HG03460 (cell line): ENCODE data around the gene THBS2.
"Not testable (repeated sequence)": the region's sequence is repeated elsewhere in the genome, so short reads cannot be mapped to it uniquely, and the experiment has no call there.

Source experiments
- ATAC-seq: cut with Tn5 transposase; IDR thresholded peaks from one replicate; pipeline ENCODE4 v1.9.1; 2021; ENCODE audit not compliant: unreplicated experiment

THBS2 gene

DNA sequence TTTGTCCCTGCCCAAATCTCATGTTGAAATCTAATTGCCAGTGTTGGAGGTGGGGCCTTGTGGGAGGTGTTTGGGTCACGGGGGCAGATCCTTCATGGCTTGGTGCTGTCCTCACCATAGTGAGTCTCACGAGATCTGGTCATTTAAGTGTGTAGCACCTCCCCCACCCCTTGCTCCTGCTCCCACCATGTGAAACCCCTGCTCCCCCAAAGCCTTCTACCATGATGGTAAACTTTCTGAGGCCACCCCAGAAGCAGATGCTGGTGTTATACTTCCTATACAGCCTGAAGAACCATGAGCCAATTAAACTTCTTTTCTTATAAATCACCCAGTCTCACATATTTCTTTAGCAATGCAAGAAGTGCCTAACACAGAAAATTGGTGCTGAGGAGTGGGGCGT lies 19.9 kb upstream of the THBS2 start:
- ATAC-seq: no peak

DNA sequence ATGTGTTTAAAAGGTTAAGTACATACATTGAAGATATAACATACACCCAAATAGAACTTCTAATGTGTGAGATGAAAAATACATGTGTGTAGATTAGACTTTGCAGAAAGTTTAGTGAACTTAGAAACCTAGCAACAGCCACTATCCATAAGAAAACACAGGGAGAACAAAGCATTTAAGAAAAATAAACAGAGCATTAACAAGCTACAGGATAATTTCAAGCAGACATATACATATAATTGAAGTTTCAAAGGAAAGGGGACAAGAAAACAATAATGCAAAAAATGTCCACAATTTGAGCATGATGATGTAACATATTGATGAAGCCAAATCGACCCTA lies 18.2 kb upstream of the THBS2 start:
- ATAC-seq: no peak

DNA sequence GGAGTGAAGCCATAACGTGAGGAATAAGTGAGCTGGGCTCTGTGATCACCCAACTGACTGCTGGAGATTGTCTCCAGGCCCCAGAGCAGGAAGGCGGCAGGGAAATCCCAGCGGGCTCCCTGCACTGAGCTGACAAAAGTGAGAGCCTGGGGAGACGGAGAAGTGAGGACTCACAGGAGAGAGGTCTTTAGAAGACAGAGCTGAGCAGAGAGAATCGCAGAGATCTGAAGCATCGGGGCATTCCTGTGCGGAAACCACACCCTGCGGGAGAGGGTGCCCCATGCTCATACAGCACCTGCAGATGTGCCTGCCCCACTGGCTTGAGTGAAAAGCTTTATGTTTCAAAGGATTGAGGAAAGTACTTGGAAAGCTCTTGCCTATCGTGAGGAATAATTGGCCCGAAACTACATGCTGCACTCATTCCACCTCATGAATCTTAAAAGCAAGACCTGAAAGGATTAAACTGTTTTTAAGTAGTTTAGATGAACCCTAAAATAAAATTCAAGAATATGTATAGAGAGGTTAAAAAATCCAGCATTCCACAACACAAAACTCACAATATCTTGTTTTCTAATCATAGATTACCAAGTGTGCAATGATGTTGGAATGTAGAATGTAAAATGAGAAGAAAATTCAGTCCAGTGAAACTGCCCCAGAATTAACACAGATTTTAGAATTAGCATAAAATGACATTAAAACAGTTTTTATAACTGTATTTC lies 17.7 kb upstream of the THBS2 start:
- no peak for ATAC-seq

DNA sequence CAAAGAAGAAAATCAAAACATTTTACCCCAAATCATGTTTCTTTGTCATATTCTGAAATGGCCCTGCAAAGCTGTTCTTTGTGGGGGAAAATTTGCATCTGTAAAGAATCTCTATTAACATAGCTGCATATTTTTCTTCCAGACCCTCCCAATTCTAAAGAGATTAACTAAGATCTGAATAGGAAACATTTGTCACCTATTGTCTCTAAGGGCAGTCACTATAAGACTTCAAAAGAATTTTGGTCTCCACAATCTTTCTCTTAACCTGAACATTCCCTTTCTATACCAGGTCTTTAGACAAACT lies 16.4 kb upstream of the THBS2 start:
- ATAC-seq: not testable (repeated sequence)

DNA sequence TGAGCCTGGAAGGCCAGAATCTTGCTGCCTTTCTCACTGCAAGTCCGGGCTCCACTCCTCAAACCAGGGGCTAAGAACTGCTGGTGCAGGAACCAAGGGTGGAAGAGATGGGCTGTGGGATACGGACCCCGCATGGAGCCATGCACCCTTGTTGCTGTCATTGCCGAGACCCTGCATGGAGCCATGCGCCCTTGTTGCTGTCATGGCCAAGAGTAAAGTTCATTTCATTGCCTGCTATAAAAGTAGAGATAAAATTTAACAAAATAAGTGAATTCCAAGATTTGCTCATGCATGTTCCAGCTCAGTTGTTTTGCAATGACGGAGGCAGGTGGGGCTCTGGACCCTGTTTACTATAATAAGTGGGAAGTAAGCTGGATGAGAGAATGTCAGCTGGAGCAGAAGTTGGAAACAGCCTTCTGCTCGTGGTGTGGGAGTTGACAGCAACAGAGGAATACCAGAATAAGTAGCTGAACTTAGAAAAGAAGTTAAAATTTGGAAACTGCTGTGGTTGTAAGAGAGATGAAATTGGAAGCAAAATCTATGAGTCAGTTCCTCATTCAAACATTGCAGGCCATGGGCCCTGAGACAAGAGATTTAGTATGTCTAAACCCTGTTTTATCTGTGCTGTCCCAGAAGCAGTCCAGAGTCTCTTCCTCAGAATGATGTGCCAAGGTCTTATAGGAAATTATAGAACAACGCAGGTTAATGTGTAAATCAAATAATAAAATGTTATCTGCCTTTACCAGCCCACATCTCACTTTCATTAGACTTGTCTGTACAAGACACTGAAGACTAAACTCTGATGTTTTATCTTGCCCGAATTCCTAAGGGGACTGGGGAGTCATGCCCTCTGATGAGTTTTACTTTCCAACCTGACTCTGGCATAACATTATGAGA lies 15.8 kb upstream of the THBS2 start:
- ATAC-seq: no peak

DNA sequence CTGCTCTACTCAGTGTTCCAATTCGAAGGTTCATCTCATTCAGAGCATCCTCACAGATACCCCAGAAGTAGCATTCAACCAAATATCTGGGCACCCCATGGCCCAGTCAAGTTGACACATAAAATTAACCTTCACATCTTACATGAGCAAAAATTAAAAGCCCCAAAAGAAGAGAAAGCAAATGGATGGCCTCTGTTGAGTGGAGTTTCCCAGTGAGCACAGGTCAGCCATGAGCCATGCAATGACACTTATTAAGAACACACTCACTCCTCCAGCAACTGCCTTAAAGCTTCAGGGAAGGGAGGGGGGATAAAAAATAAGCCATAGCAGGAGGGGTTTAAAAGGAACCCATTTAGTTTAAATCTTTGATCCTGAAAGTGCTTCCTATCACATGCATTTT lies 14.6 kb upstream of the THBS2 start:
- no peak for ATAC-seq

DNA sequence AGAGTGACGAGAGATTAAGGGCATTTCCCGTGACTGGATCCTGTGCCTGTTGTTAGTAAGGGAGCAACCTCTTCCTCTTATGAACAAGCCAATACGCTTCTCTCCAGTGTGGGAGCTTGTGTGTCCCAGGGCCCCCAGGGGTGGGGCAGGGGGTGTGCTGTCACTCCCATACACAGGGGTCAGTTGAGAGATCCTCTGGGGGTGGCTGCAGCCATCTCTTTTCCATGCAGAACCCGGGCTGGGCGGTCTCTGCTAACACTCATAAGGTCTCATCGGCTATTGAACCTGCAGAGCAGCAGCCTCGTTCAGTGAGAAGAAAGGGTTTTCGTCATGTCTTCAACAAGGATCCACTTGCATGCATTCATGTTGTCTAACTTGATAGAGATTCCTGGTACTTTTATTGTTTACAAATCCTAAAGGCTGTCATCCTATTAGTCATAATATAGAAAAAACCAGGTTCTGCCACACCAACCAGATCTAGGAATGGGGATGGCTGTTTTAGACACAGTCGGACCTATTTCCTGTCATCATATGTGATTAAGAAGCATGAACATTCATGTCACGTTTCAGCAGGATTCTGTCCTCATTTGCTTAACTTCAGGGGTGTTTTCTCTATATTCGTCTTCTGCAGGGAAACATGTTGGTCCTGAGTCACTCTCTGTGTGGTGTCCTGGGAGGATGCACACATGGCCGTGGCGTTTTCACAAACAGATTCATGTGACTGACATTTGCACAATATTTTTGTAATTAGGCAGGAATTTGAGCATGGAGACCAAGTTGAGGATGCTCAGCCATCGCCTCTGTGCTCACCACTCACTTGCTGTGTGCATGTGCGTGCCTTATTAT lies 13.3 kb upstream of the THBS2 start:
- ATAC-seq: no peak

DNA sequence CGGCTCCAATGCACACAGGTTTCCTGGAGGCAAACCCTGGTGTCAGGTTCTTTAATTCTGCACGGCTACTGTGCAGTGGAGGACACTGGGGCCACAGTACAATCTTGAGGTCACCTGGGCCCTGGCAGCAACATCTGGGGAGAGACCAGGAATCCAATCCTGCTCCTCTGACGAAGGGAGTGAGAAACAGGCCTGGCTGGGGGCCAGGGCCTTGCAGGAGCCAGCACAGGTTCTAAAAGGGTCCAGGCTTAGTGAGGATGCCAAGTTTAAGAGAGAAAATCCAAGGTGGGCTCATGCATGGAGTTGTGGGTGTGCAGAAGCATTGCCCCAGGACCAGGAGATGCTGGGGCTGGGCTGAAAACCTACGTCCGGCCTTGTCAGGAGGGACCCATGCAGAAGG lies 12.6 kb upstream of the THBS2 start:
- no peak for ATAC-seq

DNA sequence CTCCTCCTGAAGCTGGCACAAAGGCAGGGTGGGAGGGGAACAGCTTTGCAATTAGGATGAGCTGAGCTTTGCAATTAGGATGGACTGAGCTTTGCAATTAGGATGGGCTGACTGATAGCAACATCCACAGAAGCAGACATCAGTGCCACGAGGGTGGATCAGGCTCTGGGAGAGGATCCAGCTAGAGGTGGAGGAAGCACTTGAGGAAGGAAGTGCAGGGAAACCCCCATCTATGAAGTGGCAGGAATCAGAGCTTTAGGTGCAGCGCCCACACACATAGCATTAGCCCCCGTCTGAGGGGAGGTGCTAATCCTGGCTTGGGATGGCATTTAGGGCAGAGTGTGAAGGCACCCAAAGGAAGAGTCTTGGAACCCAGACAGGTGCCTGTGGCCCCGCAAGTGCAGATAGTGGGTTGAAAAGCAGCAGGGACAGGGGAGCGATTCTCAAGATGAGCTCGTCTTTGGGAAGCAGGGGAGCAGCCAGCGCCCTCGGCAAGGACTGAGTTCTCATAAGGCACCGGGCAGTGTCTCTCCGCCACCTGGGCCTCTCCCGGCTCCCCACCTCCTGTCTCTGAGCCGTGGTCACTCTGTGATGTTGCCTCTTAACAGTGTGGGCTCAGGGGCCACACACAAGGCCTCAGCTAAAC lies 12.0 kb upstream of the THBS2 start:
- no peak for ATAC-seq

DNA sequence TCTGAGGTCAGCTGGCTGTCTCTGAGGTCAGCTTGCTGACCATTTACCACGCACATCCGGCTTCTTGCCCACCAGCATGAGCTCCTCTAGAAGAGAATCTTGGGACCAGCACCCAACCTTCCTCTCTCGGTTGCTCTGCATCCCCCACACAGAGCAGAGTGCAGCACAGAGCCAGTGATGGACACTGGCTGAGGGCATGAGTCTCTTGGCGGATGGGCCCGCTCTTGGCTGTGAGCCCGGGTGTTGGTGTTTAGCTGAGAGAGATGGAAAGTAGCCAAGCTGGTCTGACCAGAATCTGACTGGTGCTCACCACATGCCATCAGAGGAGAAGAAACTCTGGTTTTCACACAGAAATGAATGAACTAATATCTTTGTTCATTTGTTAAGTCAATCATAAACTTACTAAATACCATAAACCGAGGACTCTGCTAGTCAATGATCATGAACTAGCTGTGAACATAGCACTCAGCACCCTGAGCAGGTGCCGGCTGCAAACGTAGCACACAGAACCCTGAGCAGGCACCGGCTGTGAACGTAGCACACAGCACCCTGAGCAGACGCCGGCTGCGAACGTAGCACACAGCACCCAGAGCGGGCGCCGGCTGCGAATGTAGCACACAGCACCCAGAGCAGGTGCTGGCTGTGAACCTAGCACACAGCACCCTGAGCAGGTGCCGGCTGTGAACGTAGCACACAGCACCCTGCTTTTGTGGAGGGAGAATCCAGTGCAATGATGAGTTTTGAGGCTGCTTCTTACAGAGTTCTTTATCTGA lies 10.4 kb upstream of the THBS2 start:
- ATAC-seq: no peak

DNA sequence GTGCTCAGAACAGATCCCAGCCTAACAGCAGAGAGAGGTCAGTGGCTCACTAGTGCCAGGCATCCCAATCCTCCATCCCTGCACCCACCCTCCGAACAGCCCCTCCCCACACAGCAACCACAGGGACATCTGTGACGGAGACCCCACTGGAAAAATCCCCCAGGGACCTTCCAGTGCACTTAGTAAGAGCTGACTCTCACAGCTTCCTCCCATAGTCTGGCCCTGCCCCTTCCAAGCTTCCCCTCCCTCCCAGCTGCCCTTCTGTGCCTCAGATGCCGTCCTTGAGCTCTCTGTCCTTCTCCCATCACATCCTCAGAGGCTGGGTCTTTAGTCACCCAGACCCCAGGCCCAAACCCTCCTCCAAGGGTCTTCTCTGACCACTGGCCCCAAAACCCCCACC lies 9.7 kb upstream of the THBS2 start:
- no peak for ATAC-seq

DNA sequence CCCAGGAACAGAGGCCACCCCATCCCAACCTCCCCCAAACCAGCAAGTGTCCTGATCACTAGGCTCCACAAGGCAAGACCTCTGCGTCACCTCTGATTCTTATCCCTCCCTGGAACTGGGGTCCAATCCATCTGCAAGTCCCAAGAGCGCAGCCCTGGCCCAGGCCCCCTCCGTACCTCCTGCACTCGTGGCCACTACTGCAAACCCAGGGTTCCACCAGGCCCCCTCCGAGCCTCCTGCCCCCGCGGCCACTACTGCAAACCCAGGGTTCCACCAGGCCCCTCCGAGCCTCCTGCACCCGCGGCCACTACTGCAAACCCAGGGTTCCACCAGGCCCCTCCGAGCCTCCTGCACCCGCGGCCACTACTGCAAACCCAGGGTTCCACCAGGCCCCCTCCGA lies 9.0 kb upstream of the THBS2 start:
- ATAC-seq: not testable (repeated sequence)

DNA sequence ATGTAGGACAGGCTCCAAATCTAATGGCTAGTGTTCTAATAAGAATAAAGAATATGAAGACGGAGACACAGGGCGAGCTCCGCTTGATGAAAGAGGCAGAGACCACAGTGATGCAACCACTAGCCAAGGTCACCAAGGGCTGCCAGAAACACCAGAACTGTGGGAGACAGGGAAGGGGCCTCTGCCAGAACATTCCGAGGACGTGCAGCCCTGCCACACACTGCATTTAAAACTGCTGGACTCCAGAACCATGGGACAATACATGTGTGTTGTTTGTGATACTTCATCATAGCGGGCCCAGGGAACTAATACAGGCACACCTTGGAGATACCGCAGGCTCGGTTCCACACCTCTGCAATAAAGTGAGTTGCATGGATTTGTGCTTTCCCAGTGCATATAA lies 2.9 kb upstream of the THBS2 start:
- no peak for ATAC-seq

DNA sequence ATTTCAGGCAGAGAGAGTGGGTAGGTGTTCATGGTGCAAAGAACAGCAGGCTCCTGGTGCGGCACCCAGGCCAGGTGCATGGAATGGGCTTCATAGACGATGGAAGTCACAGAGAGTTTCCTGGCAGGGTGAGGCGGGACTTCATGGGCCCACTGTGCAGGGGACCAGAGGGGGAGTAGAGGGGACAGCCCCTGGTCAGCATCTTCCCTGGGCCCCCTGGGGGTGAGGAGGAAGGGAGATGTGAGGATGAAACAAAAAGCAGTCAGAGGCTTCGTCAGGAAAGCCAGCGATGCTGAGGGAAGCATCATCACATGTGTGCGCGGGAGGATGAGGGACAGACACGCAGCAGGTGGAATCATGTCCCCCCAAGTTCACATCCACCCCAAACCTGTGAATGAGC lies 2.4 kb upstream of the THBS2 start:
- ATAC-seq: no peak

DNA sequence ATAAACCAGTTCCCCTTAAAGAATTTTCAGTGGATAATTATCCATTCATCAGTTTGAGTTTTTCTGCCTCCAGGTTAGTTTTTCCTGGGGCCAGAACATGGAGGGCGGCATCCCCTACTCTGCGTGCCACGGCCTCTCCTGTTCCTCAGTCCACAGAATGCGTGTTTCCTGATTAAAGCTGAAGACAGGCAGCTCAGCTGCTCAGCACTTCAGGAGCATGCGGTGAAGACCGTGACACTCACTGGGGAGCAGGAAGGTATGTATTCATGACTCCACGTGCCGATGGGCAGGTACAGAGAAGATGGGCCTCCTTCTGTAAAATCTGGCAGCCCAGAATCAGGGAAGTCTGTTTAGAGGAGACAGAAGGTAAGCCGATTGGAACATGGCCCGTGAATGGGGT lies 2.0 kb upstream of the THBS2 start:
- ATAC-seq: no peak

DNA sequence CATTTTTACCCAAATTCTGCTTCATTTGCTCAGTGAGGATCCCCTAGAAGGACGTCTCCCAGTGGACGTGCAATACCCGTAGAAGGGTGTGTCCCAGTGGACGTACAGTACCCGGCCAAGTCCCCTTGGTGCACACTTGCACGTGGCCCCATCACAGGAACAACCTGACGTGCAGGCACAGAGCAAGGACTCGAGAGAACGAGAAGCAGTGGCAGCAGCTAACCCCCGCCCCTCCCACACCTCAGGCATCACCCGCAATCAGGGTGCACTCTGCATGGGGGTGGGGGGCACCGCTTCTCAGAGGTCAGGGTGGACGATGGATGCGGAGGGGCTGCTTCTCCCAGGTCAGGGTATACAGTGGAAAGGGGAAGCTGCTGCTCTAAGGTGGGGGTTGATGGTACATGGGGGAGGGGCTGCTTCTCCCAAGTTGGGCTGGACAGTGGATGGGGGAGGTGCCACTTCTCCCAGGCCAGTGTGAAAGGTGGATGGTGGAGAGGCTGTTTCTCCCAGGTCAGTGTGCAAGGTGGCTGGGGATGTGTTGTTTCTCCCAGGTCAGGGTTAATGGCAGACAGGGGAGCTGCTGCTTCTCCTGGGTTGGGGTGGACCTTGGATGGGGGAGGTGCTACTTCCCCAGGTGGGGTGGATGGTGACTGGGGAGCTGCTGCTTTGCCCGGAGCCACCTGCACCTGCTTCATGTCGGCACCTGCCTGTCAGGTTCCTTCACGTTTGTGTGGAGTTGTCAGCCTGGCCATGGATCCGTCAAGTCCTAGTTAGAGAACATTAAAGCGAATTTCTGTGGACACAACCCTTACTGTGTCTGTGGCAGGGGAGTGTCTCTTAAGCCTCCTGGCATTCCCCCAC lies 1.0 kb upstream of the THBS2 start:
- ATAC-seq: no peak

DNA sequence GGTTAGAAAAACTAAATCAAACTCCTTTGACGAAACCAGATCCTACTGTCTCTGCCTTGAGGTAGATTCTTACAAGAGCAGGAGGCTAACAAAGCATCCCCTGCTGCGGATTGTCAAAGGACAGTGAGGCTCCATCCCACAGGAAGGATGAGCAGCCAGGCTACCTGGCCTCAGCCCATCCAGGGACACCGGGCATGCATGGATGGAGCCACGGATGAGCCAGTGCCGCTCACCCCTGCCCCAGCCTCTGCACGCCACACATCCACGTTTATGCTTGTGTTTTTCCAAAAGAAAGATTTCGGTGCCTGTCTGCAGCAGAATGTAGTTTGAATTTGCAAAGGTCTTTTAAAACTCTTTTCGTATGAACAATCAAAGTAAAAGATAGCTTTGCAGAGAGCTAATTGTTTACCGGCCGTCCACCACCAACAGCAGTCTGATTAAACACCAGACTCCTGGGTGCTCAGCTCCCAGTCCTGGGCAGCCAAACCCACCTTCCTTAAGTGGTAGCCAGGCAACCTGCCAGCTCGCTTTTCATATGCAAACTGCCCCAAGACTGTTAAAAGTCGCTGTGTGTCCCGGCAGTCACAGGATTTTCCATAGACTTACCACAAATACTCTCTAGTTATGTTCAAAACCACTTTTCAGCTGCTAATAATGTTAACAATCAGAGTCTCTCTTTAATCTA lies 999 bp downstream of the THBS2 start:
- ATAC-seq: no peak

DNA sequence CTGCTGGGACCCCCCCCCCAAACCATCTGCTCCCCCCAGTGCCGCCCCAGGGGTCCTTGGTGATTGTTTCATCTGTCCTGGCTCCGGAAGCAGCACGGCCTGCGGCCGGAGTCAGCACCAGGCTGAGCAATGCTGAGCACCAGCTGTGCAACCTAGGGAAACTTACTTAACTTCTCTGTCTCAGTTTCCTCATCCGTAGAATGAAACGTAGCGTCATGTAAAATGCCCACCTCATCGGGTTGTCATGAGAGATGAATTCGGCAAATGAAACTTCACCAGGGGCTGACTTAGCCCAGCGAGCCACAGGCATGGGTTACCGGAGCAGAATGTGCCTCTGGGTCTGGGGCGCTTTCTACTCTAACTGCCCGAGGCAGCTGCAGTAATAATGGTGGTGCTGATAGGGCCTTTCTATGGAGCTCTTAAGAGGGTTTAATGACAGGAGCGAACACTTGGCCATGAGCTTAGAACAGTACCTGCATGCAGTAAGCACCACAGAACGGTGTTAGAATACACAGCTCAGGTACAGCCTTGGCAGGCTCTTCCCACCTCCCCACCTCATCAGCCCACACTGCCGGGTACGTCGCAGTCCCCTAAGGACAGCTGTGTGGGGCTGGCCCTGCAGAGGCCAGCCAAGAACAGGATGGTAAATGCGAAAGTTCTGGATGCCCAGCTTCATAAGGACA lies 1.7 kb downstream of the THBS2 start:
- ATAC-seq: no peak
